HG03095 (cell line): ENCODE results near the gene FSHB.
"Not testable (repeated sequence)": the region's sequence is repeated elsewhere in the genome, so short reads cannot be mapped to it uniquely, and the experiment has no call there.

Experiments used
- ATAC-seq: cut with Tn5 transposase; IDR thresholded peaks from one replicate; pipeline ENCODE4 v1.9.1; 2021; ENCODE audit warnings: moderate library complexity; ENCODE audit not compliant: unreplicated experiment

FSHB gene

GRCh38 chr11:30261821-30262220 is 31.0 kb downstream of the FSHB start:
- no peak for ATAC-seq

GRCh38 chr11:30268638-30269037 is 37.8 kb downstream of the FSHB start:
- not testable (repeated sequence) for ATAC-seq

- no peak for ATAC-seq
Measured at GRCh38 chr11:30270671-30271070, 39.9 kb downstream of the FSHB start.

- no peak for ATAC-seq
Measured at GRCh38 chr11:30277176-30277575, 46.4 kb downstream of the FSHB start.

- ATAC-seq: no peak
Measured at GRCh38 chr11:30279796-30280195, 49.0 kb downstream of the FSHB start.

- peak; percentile 30 for ATAC-seq
Measured at GRCh38 chr11:30281476-30282288, 50.9 kb downstream of the FSHB start.

- peak; percentile 85 for ATAC-seq
Measured at GRCh38 chr11:30282289-30282631, 51.4 kb downstream of the FSHB start.
